NCI-H2196 (cell line): ENCODE results near the gene KRT86.
"Not testable (repeated sequence)": the region's sequence is repeated elsewhere in the genome, so short reads cannot be mapped to it uniquely, and the experiment has no call there.

Experiments used
- DNase-seq: peaks from one replicate; lab custom pipeline; 2025; ENCODE audit not compliant: unreplicated experiment; lab: John Stamatoyannopoulos, UW

The KRT86 gene

DNA sequence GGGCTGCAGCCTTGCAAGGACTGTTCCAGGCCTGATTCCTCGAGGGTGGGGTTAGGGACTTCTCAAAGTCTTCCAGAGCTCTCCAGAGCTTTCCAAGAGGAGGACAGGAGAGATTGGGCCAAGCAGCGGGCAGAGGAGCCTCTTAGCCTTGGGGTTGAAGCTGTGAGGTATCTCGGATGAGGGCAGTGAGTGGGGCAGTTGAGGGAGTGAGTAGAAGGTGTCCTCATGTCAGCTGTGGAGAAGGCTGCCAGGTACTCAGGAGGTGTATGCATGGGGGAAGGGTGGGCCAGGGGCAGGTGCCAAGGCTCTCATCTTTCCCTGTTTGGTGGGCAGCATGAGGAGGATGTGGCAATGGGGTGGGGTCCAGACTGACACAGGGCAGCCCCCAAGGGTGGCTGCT lies 39.0 kb downstream of the KRT86 start:
- DNase-seq: no peak

DNA sequence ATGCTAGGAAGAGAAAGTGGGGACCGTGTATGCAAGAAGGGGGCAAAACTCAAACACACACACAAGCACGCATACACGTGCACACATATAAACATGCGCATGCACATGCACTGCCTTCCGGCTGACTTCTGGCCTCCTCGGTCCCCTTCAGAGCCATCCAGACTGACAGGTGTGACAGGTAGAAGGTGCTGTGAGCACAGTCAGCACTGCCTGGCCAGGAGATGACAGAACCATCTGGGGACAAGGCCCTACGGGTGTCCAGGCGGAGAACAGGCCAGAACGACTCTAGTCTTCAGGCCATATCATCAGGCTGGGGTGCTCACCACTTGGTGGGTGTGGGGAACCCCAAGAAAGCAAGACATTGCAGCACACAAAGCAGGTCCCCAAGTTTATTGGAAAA lies 39.5 kb downstream of the KRT86 start:
- DNase-seq: no peak

DNA sequence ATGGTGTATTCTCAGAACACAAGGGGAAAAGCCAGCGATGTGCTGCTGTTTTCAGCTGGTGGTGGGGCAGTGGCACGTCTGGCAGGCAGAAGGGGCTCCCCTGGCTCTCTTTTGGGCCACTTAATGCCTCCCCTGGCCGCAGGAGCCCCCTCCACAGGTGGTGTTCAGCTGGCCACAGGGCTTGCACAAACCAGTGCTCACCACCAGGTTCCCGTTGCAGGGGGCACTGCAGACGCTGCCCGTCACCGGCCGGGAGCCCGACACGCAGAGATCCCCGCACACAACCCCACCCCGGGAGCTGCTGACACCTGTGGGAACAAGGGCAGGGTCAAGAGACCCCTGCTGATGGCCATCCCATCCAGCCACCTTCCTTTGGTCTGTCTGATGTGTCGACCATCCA lies 40.1 kb downstream of the KRT86 start:
- DNase-seq: no peak

DNA sequence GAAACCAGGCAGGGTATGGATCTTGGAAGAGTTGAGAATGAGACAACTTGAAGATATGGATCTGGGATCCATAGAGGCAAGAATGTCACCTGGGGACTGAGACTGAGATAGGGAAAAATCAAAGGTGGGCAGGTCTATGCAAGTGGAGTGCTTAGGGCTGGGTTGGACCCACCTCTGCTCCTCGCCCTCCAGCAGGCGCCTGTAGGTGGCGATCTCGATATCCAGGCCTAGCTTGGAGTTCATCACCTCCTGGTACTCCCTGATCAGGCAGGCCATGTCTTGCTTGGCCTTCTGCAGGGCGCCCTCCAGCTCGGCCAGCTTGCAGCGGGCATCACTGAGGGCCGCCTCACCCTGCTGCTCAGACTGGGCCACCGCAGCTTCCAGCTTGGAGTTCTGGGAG lies 41.3 kb downstream of the KRT86 start:
- not testable (repeated sequence) for DNase-seq

DNA sequence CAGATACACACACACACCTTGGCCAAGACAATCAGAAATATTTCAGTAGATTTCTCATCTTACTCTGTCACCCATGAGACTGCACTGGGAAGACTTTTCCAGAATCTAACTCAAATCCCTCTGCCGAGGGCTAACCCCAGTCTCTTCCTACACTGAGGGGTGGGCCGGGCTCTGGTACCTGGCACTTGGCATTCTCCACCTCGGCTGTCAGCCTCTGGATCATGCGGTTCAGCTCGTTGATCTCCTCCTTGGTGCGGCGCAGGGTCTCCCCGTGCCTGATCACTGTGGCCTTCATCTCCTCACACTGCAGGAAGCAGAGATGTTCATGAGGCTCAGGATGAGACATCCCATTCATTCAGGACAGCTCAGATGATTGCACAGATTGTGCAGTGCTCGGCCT lies 41.8 kb downstream of the KRT86 start:
- no peak for DNase-seq

DNA sequence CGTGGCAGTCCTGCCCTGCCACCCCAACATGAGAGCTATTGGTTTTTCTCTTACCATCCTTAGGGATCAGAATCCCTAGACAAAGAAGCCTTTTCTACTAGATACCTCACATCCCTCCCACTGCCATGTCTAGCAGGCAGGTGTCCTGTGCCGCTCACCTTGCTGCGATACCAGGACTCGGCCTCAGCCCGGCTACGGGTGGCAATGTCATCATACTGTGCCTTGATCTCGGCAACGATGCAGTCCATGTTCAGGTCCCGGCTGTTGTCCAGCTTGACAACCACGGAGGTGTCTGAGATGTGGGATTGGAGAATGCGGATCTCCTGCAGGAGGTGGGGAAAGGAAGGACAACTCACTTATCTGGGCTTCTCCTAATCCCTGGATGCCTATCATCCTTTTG lies 42.3 kb downstream of the KRT86 start:
- DNase-seq: no peak

DNA sequence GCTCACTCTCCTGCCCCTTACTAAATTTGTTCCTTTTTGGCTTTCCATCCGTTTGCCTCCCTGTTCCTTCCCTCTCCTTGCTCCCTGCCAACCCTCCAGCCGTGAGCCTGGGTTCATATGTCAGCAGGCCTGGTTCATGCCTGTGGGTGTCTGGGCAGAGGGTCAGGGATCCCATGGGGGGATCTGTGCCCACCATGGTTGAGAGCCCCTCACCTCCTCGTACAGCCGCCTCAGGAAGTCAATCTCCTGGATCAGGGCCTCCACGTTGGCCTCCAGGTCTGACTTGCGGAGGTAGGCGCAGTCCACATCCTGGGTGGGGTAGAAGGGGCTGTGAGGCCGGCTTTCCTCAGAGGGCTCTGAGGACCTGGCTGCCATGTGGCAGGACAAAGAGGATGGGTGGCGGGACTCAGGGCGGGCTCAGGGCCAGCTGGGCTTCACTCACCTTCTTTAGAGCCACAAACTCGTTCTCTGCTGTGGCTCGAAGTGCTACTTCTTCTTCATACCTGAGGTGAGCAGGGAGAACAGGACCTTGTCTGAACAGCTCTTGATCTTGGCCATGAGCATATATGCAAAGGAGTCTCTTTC lies 43.1 kb downstream of the KRT86 start:
- DNase-seq: no peak

DNA sequence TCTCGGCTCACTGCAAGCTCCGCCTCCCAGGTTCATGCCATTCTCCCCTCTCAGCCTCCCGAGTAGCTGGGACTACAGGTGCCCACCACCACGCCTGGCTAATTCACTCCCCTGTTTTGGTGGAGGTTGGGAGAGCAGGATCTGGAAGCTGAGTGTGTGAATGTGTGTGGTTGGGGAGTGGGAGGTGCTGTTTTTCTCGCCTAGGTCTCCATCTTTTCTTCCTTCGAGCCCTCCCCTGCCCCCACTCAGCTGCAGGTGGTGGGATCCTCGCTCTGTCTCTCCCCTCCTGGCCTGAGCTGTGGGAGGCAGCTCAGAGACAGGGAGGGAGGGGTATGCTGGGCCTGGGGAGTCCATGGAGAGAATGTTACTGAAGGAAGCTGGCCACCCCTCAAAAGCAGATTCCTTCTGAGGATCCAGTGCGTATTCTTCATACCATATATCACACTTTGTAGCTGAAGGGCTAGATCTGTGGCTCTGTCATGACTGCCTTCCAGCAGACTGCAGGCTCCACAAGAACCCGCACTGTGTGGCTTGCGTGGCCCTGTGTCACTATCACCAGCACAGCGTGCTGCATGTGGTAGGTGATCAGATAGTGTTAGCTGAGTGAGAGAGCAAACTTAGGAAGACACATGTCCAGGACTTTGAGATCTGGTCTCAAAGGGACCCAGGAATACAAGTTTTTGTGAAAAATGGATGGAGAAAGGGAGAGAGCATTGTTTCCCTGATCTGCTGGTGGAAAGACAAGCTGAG lies 44.0 kb downstream of the KRT86 start:
- no peak for DNase-seq

DNA sequence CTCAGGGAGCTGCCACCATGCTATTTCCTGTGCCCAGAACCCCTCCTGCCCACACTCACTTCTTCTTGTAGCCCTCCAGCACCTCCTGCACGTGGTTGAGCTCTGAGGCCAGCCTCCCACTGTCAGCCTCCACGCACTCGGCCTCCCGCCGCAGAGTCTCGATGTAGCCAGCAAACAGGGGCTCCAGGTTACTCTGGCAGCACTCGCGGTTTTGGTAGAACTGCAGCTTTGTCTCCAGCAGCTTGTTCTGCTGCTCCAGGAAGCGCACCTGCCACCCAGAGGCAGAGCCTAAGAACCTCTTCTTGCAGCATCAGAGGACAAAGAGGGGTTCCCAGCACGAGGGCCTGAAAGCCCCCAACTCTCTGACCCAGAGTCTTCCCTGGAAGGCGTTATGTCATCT lies 44.7 kb downstream of the KRT86 start:
- DNase-seq: peak; percentile 46

DNA sequence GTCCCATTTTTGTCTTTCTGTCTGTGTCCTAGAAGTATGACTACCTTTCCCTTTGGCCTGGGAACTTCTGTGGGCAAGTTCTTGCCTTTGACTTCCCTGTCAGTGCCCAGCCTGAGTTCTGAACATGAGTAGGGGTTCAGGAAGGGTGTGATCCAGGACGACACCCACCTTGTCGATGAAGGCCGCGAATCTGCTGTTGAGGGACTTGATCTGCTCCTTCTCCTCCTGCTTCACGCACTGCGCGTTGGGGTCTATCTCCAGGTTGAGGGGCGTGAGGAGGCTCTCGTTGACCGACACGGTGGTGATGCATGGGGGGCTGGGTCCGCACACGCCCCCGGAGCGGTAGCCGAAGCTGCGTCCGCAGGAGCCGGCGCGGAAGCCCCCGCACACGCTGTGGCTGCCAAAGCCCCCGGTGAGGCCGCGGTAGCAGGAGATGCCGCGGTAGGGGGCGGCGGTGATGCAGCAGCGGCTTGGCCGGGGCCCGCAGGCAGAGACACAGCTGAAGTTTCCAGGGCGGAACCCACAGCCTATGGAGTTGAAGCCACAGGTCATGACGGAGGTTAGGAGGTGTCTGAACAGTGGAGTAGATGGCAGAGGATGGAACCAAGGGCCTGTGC lies 46.4 kb downstream of the KRT86 start, which contains the start of gene KRT83:
Gene KRT83, minus strand, starts transcription at position 615 of the 617 bp plus-strand sequence. Its CDS starts 63 bp downstream, at position 552.
- DNase-seq: no peak

DNA sequence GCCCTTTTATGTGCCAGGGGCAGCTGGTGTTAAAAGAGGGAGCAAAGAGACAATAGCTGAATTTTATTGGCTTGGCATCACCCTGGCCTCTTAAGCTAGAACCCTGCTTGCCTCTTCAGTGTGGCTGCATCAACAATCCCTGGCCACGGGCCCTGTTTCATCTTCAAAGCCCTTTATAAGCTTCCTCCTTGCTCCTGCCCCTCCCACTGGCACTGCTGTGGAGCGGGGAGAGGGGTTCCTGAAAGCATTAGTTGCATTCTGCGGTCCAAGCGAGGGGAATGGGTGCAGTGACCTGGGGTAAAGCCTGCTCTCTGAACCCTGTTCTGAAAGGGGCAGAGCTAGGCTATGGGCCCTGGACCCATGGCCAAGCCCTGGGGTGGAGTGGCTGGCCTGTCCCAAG lies 47.0 kb downstream of the KRT86 start:
- peak; percentile 90 for DNase-seq

DNA sequence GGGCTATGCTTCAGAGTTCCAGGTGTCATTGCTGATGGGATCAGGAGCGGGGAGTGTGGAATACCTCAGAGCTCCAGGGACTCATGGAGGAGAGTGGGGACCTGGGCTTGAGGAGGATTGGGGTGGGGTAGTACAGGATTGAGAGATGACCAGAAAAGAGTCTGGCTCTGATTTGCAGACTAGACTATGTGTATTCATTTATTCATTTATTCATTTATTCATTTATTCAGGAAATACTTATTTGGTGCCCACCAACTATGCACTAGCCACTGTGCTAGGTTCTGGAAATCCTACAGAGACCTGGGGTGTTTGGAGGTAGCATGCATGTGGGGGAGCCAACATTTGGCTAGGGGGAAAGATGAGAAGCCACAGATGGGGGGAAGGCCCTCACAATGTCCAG lies 47.6 kb downstream of the KRT86 start:
- no peak for DNase-seq

DNA sequence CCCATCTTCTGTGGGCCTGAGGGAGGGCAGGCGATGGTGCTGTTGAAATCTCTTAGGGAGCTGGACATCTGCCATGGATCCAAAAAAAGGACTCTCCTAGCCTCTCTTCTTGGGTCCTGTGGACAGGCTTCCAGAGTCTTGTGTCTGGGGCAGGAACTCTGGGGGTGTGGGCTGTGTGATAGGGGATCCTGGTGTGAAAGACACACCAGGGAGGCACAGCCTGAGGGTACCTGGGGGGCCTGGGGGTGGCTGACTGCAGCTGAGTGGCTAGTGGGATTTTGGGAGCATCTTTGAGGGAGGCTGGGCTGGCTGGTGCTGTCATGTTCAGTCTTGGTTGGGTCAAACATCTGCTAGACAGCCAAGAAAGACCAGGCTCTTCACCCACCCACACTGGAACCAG lies 48.6 kb downstream of the KRT86 start:
- DNase-seq: no peak

DNA sequence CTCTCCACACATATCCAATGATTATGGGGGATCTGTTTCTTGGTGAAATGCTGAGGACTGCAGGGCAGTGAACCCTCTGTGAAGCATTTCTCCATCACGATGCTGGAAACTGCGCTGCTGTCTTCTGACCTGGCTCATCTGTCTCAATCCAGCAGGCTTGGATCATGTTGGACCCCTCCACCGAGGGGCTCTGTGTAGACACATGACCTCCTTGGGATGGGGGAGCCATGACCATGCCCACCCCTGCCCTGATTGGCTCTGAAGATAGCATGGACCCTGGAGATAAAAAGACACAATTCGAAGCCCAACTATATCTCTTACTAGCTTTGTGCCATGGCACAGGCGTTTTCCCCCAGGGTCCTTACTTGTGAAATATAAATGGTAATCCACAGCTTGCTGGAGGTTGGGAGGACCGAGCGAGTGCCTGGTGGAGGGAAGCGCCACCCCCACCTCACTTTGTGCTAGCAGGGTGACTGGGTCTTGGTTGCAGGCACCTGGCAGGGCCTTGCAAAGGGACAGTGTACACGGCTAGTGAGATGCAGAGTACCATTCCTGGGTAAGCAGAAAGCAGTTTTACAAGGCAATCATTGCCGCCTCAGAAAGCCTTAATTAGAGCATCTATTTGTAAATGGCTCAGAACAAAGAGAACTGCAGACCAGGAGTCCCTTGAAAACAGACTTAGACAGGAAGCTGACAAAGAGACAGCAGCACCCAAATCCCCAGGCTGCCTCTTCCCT lies 49.1 kb downstream of the KRT86 start:
- DNase-seq: no peak

DNA sequence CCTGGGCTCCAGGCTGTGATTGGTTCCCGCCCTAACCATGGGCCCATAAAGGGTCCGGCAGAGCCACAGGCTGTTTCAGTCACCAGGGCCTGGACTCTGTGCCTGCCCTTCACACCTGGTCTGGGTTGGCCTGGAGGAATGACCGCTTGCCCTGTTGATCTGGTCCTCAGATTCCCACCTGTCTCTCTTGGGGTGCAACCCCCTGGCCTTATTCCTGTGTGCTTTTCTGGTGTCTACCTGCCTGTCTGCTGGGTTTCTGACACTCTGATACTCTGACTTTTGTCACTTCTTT lies 49.7 kb downstream of the KRT86 start:
- DNase-seq: no peak

DNA sequence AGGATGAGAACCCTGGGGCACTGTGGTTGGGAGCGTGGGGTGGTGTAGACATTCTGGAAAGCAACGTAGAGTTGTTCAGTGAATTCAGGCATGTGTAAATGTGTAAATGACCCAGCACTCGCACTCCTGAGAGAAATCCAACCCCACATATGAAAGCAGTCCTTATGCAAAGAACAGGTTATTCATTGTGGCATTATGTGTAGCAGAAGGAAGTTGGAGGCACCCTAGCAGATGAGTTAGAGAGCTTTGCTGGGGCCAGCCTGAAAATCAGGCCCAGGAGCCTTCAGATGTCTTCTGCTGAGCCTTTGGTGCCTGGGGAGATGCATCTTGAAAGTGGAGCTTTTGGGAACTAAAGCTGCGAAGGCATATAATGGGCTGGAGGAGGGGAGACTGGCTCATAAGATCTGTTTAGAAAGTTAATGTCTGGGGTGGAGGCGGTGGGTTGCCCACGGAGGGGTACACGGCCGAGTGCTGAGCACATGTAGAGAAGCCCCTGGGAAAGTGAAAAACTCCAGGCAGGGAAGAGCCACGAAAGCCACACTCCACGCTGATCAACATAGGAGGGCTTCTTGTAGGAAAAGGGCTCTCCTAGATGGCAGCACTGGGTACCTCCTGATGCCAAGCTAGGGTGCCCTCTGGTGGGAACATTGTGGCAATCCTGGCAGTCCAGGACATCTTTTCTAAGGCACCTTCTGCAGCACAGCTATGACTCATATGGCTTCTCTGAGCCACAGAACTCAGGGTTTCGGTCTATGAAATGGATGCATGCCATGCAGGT lies 52.8 kb downstream of the KRT86 start:
- DNase-seq: peak; percentile 87

DNA sequence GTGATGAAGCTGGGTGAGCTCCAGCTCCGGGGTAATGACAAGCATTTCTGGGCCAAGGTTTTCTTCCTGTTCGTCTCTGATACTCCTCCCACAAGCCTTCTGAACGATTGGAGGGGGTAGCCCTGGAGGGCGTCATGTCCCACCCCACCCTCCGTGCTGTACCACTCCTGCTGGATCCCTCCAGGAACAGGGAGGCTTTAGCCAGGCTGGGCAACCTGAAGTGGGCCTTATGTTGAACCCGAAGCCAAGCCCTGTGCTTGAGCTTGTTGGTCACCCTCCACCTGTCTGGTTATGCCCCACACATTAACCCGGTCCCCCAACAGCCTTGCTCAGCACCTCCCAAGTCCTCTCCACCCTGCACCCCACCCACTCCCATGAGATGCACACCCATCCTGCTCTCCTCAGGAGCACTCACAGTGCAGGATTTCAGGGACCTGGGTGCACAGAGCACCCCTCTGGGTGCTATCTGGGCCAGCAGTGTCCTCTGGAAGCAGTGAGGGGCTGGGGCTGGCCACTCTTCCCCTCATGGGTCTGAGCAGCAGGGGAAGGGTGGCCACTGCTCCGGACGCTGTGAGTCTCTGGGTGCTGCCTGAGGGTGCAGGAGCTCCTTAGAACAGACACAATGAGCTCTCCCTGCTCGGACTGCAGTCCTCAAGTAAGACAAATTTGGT lies 53.5 kb downstream of the KRT86 start:
- no peak for DNase-seq

DNA sequence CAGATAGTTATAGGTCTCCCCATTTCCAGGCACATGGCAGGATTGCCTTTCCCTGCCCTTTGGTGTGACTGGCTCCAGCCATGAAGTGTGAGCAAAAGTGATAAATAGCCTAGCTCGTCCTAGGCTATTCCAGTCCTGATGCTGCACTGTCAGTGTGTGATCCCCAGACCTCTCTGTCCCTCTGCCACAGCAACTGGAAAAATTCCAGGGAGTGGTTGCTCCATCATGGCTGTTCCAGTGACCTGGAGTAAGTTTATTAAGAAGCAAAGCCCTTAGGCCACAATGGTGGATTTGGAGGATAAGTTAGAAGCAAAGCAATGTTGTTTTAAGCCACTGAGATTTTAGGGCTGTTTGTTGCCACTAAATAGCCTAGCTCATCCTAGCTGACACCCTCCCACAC lies 56.6 kb downstream of the KRT86 start:
- DNase-seq: no peak

DNA sequence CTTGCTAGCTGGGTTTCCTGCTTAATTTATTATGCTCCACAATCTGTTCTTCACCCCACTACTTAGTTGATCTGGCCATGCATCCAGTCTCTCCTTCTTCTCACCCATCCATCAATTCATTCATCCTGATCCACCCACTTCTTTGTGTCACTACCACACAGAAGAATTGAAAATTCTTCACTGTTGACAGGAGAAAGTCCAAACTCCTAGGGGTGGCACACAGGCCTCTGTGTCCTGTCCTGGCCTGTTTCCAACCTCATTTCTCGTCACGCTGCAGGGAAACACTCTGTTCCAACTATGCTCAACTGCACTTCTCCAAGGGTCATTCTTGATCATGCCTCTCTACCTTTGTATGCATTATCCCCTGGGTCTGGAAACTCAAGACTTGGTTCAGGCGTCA lies 57.4 kb downstream of the KRT86 start:
- DNase-seq: no peak

DNA sequence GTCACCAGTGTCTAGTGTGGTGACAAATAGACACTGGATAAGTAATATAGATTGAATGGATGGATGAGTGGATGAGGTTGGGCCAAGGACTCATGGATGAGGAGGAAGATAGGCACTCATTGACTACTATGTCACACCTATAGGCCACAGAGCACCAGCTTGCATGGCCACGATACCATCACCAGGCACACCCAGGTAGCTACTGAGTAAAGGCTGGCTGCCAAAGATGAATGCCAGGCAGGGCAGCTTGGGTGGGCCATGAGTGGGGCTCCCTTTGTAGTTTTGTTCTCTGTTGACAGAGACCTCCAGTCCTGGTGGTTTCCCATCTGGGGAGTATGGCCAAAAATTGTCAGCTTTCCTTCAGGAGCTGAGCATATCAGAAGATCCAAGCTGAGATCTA lies 57.9 kb downstream of the KRT86 start:
- DNase-seq: no peak

DNA sequence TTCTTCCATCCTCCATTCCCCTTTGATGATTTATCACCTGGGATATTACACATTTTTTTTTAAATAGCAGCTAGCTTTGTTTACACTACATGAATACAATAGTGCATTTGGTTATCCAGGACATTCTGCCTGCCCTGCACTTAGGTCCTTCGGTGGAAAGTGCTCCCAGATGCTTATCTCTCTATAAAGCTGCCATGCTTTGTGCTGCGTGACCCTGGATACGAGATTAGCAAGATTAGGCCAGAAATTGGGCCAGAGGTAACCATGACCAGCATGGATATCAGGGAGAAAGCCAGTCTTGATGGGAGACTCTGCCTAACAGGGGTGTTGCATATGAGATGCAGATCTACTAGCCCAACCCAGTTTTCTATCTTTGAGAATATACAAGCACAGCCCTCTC lies 58.9 kb downstream of the KRT86 start:
- no peak for DNase-seq
